OCI-LY1 (cell line): Measurements from ENCODE around the gene CBLL1.

Experiments
- CTCF ChIP-seq: fragments of 200-600 bp; sonication (generic), shearing (Covaris generic); IDR thresholded peaks from 2 replicates; pipeline ENCODE4 v1.5.1; 2017; ENCODE audit warnings: mild to moderate bottlenecking, antibody characterized with exemption, low read length, moderate library complexity, mixed read lengths
- EZH2 ChIP-seq: fragments of 200-600 bp; sonication (generic), shearing (Covaris generic); IDR thresholded peaks from 2 replicates; pipeline ENCODE4 v1.8.0; 2017; ENCODE audit warnings: borderline replicate concordance, mixed run types, mild to moderate bottlenecking, antibody characterized with exemption, low read length, moderate library complexity, mixed read lengths

DNA sequence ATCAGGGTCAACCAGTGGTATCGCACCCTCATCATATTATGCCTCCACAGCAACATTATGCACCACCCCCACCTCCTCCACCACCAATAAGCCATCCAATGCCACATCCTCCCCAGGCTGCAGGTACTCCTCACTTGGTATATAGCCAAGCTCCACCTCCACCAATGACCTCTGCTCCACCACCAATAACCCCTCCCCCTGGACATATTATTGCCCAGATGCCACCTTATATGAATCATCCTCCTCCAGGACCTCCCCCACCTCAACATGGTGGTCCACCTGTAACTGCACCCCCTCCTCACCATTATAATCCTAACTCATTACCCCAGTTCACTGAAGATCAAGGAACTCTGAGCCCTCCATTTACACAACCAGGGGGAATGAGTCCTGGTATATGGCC is 14.7 kb downstream of the CBLL1 start:
- TF ChIP-seq CTCF: no peak
- no peak for TF ChIP-seq EZH2
